AG04450 (cell line): ENCODE results near the gene CLCN1. TPM values are rescaled to one million over a fixed set of nuclear protein-coding genes. Genes with fewer than 3 reads are reported as not detected.
A peak's percentile ranks its signal among the peaks of the same experiment; 100 is the strongest.

Experiments used
- CTCF ChIA-PET: fragments of 300-600, 350-600 bp; formaldehyde crosslinking; extraction: SDS; loops from one replicate; lab custom pipeline; 2022; ENCODE audit warnings: antibody characterized with exemption, inconsistent platforms; lab: Charles Lee
- POLR2A ChIA-PET: fragments of 350-600 bp; formaldehyde crosslinking; extraction: SDS; loops from one replicate; lab custom pipeline; 2021; ENCODE audit warnings: antibody characterized with exemption, inconsistent platforms; lab: Yijun Ruan, JAX
- DNase-seq: peaks from one replicate; pipeline ENCODE4 v3.0.0-alpha.2; 2011; ENCODE audit warnings: low read depth, low spot score
- H3K27ac ChIP-seq: one replicate; pipeline ENCODE4 v1.5.1; 2012; ENCODE audit warnings: low read depth, low read length, control low read depth
- H3K27me3 ChIP-seq: one replicate; pipeline ENCODE4 v1.6.0; 2012; ENCODE audit warnings: low read length; ENCODE audit not compliant: control insufficient read depth, insufficient read depth
- H3K4me3 ChIP-seq: 2 replicates; pipeline ENCODE4 v1.5.1; 2011; ENCODE audit warnings: mild to moderate bottlenecking, low read depth, low read length, control low read depth
- H3K9me3 ChIP-seq: 2 replicates; pipeline ENCODE4 v1.5.1; 2012; ENCODE audit warnings: low read length; ENCODE audit not compliant: control insufficient read depth, insufficient read depth
- CTCF ChIP-seq: IDR thresholded peaks from 2 replicates; pipeline ENCODE4 v1.5.1; 2011; ENCODE audit warnings: low read depth, low read length, control low read depth, inconsistent platforms
- polyA plus RNA-seq: library from polyadenylated mRNA; depleted of rRNA; stranded (reverse); fragments of >200 nt; gene quantifications from 2 replicates; pipeline ENCODE4 v1.2.3, GENCODE V29; 2011

Gene CLCN1
- polyA plus RNA-seq, 1 experiment, result not detected

GRCh38 chr7:143363016-143363937 is 47.4 kb downstream of the CLCN1 start:
- Histone ChIP-seq H3K27ac (no peak overlapping the region), H3K27me3 (peaks cover 38% of the 10 kb centered on the region), H3K4me3 (peak overlapping the region; percentile 32), H3K9me3 (no peaks in the 10 kb centered on the region; the same call in 1 of the 2 replicates)
- no peak for DNase-seq
- CTCF ChIA-PET, result interaction anchor here (0.9 to 4.5 kb wide), 3 partner anchors 17 to 122 kb away, joined by 3 to 20 read pairs (median 4); no protein-coding TSS in a partner anchor
- TF ChIP-seq CTCF, result no peak
- POLR2A ChIA-PET, result no interaction called here

GRCh38 chr7:143367972-143368371 is 52.1 kb downstream of the CLCN1 start:
- DNase-seq, result no peak
- no peak for TF ChIP-seq CTCF
- CTCF ChIA-PET, result interaction anchor here (3.9 to 6.8 kb wide), 2 partner anchors 12 to 128 kb away, joined by 43 to 48 read pairs; no protein-coding TSS in a partner anchor

GRCh38 chr7:143368387-143368786 is 52.5 kb downstream of the CLCN1 start:
- no peaks in the 10 kb centered on the region for H3K9me3 ChIP-seq
- H3K27ac ChIP-seq, result no peak overlapping the region
- H3K27me3 ChIP-seq, result peaks cover 17% of the 10 kb centered on the region
- ChIA-PET CTCF (interaction anchor here (1.4 to 6.8 kb wide), 3 partner anchors 11 to 128 kb away, joined by 4 to 48 read pairs (median 43); no protein-coding TSS in a partner anchor), POLR2A (interaction anchor here (1.3 to 1.7 kb wide), 2 partner anchors 12 to 13 kb away, joined by 5 read pairs; no protein-coding TSS in a partner anchor)
- no peak overlapping the region for H3K4me3 ChIP-seq
- no peak for TF ChIP-seq CTCF
- no peak for DNase-seq

More at GRCh38 chr7:143367972-143368371, 52.1 kb downstream of the CLCN1 start:
- POLR2A ChIA-PET, result interaction anchor here (1.3 kb wide), 1 partner anchor 12 kb away, joined by 5 read pairs; no protein-coding TSS in a partner anchor
- Histone ChIP-seq H3K27ac (no peak overlapping the region), H3K27me3 (peaks cover 21% of the 10 kb centered on the region), H3K4me3 (no peak overlapping the region), H3K9me3 (no peaks in the 10 kb centered on the region)

- Histone ChIP-seq H3K9me3 (no peaks in the 10 kb centered on the region), H3K27ac (no peak overlapping the region), H3K4me3 (no peak overlapping the region), H3K27me3 (peaks cover 5% of the 10 kb centered on the region)
- no peak for TF ChIP-seq CTCF
- CTCF ChIA-PET, result interaction anchor here (0.7 to 6.8 kb wide), 5 partner anchors 10 to 148 kb away, joined by 3 to 48 read pairs (median 5); partner anchors contain the start of gene TAS2R40
- DNase-seq, result no peak
- POLR2A ChIA-PET, result interaction anchor here (0.6 to 1.7 kb wide), 2 partner anchors 10 to 12 kb away, joined by 5 to 6 read pairs; no protein-coding TSS in a partner anchor
These were observed 54.1 kb downstream of the CLCN1 start for GRCh38 chr7:143369678-143370651.
